HG03520 (cell line): ENCODE measurements around the gene ATP2C1.
"Not testable (repeated sequence)": the region's sequence is repeated elsewhere in the genome, so short reads cannot be mapped to it uniquely, and the experiment has no call there.

Source experiments
- ATAC-seq: cut with Tn5 transposase; IDR thresholded peaks from one replicate; pipeline ENCODE4 v1.9.1; 2021; ENCODE audit warnings: mild to moderate bottlenecking, moderate library complexity; ENCODE audit not compliant: unreplicated experiment

Gene ATP2C1

DNA sequence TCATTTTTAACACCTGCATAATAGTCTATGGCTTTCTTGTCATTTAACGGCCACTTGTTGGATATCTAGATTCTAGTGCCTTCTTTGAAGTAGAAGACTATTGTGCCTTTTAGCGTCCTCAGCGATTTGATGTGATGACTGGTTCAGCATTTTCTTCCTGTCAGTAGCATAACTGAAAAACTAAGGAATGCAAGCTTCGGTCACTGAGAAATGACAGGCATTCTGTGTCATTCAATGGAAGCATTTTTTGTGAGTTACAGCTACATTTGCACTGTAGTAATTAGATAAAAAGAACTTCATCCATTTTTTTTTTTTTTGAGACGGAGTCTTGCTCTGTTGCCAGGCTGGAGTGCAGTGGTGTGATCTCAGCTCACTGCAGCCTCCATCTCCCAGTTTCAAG lies 143.1 kb downstream of the ATP2C1 start:
- ATAC-seq = no peak

DNA sequence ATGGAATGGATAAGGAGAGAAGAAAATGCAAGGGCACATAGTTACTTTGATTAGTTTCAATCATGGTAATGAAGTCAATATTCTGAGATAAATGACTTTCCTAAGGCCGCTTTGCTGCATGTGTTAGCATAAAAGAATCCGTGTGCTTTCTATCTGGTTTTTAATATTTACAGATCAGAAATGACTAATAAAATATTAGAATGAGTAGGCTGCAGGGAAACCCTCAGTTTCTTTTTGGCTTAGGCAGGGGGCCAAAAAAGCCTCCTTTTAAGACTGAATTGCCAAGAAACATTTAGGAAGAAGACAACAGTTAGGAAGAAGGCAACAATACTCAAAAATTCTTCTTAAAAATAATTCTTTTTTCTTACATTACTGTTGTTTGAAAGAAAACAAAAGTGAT lies 144.4 kb downstream of the ATP2C1 start:
- ATAC-seq = no peak

DNA sequence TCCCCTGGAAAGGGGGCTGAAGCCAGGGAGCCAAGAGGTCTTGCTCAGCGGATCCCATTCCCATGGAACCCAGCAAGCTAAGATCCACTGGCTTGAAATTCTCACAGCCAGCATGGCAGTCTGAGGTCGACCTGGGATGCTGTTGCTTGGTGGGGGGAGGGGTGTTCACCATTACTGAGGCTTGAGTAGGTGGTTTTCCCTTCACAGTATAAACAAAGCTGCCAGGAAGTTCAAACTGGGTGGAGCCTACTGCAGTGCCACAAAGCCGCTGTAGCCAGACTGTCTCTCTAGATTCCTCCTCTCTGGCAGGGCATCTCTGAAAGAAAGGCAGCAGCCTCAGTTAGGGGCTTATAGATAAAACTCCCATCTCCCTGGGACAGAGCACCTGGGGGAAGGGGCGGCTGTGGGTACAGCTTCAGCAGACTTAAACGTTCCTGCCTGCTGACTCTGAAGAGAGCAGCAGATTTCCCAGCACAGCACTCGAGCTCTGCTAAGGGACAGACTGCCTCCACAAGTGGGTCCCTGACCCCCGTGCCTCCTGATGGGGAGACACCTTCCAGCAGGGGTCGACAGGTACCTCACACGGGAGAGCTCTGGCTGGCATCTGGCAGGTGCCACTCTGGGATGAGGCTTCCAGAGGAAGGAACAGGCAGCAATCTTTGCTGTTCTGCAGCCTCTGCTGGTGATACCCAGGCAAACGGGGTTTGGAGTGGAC lies 148.5 kb downstream of the ATP2C1 start:
- not testable (repeated sequence) for ATAC-seq

DNA sequence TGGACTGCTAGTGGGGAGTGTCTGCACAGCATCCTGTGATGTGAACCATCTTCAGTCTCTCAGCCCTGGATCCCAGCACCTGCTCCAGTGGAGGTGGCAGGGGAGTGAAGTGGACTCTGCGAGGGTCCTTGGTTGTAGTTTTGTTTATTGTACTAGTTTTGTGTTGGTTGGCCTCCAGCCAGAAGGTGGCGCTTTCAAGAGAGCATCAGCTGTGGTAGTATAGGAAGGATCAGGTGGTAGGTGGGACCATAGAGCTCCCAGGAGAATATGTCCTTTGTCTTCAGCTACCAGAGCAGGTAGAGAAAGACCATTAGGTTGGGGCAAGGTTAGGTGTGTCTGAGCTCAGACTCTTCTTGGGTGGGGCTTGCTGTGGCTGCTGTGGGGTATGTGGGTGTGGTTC lies 153.7 kb downstream of the ATP2C1 start:
- ATAC-seq = no peak

GRCh38 chr3:131048030-131048429 lies 154.1 kb downstream of the ATP2C1 start:
- no peak for ATAC-seq

DNA sequence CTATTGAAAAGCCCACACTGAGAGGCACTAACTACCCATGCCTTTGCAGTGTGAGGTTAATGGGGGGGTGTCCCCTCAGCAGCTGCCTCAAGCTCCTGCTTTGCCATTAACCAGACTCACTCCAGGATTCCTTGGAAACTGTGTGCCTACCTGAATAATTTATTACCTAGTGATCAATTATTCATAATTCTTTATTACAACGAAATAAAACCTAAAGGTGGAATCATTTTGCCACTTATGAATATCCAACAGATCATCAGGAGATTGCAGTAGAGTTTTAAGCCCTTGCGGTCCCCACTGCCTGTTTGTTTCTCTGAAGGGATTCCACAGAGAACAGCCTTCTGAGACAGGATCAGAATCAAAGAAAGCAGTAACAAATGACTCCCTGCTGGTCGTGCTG lies 156.1 kb downstream of the ATP2C1 start:
- ATAC-seq = no peak

DNA sequence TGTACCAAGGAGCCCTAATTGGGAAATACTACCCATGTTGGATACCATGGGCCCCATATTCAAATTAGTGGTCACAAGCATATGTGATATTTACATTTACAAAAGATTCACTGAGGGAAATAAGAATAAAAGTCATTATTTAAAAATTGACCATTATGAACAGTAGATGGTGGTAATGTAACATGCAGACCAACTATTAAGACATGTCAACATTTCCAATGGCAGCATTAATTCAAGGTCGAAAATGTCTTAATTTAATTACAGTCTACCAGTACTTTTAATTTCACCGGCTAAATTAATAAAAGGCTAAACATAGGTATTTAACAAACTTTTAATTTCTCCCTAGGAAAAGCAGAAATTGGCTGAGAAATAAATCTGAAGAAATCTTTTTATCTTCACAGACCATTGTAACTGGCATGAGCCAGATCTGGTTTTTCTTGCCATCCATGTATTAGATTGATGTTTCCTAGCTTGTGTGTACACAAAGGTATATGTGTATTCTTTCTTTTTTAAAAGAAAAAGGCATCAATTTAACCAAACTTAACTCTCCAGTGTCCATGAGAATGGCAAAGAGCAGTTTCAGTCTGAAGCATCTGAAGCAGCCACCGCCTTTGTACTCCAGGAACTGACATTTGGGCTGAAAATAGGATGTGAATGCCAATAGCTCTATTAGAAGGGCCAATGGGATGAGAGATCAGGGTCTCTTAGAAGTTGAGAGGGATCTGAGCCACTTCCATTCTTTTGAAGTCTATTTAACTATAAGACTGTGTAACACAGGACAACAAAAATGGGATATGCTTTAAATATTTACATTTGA lies 159.4 kb downstream of the ATP2C1 start:
- ATAC-seq = no peak
